ENCODE results near the gene MYRIP.
A peak's percentile ranks its signal among the peaks of the same experiment; 100 is the strongest.

Gene MYRIP

DNA sequence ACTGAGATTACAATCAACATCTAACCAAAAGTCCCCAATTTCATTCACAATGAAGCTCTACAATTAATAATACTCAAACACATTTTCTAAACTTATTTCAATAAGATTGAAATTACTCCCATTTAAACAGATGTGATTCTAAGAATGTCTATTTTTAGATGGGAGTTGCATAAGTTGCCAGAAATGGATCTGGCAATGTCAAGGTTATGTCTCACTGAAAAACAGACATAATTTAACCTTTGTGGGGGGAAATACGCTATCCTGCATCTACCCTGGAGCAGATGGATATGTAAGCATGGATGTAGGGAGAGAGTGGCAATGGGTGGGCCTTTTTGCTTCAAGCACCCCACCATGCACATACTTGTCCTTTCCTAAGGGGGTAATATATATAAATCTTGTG, 493.4 kb downstream of the MYRIP start:
- no peak for DNase-seq

- no peak for DNase-seq
Measured at GRCh38 chr3:40304352-40304751, 494.9 kb downstream of the MYRIP start.

DNA sequence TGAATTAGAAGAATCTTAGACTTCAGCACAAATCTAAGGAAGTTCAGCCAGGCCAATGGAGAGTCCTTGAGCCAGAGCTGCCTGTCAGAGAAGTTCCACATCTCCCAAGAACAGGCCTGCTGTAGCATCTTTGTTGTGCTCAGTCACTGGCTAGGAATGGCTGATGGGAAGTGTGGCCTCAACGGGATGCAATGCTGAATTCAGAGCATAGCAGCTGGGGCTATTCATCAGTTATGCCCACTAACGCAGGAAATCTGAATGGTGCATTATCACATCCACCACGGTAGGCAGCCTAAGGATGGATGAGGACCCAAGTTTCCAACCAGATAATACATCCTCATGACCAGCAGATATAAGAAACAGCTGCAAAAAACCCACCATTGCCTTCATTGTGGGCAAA, 496.9 kb downstream of the MYRIP start:
- DNase-seq, result no peak

GRCh38 chr3:40307176-40307575, 497.8 kb downstream of the MYRIP start:
- no peak for DNase-seq

- no peak for DNase-seq
Measured at GRCh38 chr3:40308725-40309417, 499.5 kb downstream of the MYRIP start.

- peak; percentile 98 for DNase-seq
Measured at GRCh38 chr3:40309418-40309924, 500.1 kb downstream of the MYRIP start, which contains the start of gene EIF1B. Gene EIF1B (plus strand): TSS chr3:40309707. CDS start chr3:40309942, 235 bp downstream.

Data from activated CD4-positive, alpha-beta T cell treated with anti-CD3 and anti-CD28 coated beads, Interleukin-2, amount 50 U/mL, for 16 hours (primary cell).